ENCODE measurements around the gene ZFPM1.

DNA sequence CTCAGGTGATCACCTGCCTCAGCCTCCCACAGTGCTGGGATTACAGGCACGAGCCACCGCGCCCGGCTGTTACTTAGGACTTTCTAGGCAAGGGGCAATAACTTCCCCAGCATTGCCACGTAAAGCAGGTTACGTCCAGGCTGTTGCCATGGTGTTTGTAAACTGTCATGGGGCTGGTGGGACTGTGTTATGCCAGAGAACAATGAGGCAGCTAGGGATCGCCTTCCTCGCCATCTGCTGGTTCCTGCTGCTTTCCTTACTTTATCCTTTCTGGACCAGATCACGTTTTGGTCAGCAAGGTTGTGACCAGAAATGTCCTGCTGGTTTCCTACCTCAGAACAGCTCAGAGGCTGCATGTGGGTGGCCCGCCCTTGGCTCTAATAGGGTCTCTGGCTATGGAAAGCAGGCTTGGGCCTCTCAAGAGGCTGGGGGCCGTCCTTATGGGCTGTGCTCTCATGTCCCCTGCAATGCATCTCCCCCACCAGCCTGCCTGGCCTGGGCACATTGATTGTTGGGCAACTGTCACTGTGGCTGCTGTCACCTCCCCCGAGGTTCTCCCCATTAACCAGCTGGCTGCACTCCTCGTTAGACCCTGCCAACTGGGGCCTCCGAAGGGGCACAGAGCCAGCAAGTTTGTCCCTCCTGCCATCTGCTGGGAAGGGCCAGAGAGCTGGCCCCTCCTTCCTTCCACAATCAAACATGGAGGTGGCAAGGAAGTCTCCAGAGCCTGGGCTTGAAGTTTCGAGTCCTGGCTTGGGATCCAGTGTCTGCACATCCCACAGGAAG is 88.9 kb downstream of the ZFPM1 start:
- TF ChIP-seq, protein P1, sequence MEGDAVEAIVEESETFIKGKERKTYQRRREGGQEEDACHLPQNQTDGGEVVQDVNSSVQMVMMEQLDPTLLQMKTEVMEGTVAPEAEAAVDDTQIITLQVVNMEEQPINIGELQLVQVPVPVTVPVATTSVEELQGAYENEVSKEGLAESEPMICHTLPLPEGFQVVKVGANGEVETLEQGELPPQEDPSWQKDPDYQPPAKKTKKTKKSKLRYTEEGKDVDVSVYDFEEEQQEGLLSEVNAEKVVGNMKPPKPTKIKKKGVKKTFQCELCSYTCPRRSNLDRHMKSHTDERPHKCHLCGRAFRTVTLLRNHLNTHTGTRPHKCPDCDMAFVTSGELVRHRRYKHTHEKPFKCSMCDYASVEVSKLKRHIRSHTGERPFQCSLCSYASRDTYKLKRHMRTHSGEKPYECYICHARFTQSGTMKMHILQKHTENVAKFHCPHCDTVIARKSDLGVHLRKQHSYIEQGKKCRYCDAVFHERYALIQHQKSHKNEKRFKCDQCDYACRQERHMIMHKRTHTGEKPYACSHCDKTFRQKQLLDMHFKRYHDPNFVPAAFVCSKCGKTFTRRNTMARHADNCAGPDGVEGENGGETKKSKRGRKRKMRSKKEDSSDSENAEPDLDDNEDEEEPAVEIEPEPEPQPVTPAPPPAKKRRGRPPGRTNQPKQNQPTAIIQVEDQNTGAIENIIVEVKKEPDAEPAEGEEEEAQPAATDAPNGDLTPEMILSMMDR (IDR thresholded peaks at IDR 0.05; ENCODE audit: low read depth, low read length) = no peak
- no peak for TF ChIP-seq EZH2phosphoT487 (IDR thresholded peaks at IDR 0.05; ENCODE audit: low read depth)

Data from OCI-LY3 (cell line).